OCI-LY3 (cell line): ENCODE results near the gene TNS3.
A peak's percentile ranks its signal among the peaks of the same experiment; 100 is the strongest.

Source experiments
- H2AFZ ChIP-seq: fragments of 200-600, 300-600 bp; shearing (Covaris generic); 2 replicates; pipeline ENCODE4 v1.6.0; 2014; ENCODE audit warnings: antibody characterized with exemption, low read depth, low read length
- H3K27ac ChIP-seq: fragments of 200-600, 300-600 bp; sonication (generic); 2 replicates; pipeline ENCODE4 v1.5.1; 2014; ENCODE audit warnings: mild to moderate bottlenecking, low read length, moderate library complexity, mixed read lengths
- H3K27me3 ChIP-seq: fragments of 200-600, 300-600 bp; sonication (generic); 2 replicates; pipeline ENCODE4 v1.6.1; 2014; ENCODE audit warnings: low read depth, low read length, mixed read lengths
- H3K36me3 ChIP-seq: fragments of 200-600, 300-600 bp; sonication (generic); replicated peaks from 2 replicates; pipeline ENCODE3; 2014; ENCODE audit warnings: low read depth, low read length, mixed read lengths
- H3K4me1 ChIP-seq: fragments of 300-600, 200-600 bp; sonication (generic); 2 replicates; pipeline ENCODE4 v1.6.1; 2014; ENCODE audit warnings: low read length, mixed read lengths
- H3K4me2 ChIP-seq: fragments of 200-600, 300-600 bp; sonication (generic); 2 replicates; pipeline ENCODE4 v1.6.1; 2014; ENCODE audit warnings: low read length, mixed read lengths
- H3K4me3 ChIP-seq: fragments of 300-600, 200-600 bp; sonication (generic); 2 replicates; pipeline ENCODE4 v1.5.1; 2014; ENCODE audit warnings: antibody characterized with exemption, mild to moderate bottlenecking, low read length, moderate library complexity
- H3K79me2 ChIP-seq: fragments of 300-600, 200-600 bp; shearing (Covaris generic); 2 replicates; pipeline ENCODE4 v1.6.1; 2014; ENCODE audit warnings: mild to moderate bottlenecking, low read length, mixed read lengths
- H3K9ac ChIP-seq: fragments of 300-600, 200-600 bp; shearing (Covaris generic); 2 replicates; pipeline ENCODE4 v1.6.0; 2014; ENCODE audit warnings: mild to moderate bottlenecking, low read length, moderate library complexity
- H3K9me3 ChIP-seq: fragments of 200-600, 300-600 bp; shearing (Covaris generic); 2 replicates; pipeline ENCODE4 v1.6.1; 2014; ENCODE audit warnings: low read length, mixed read lengths; ENCODE audit not compliant: insufficient read depth
- H4K20me1 ChIP-seq: fragments of 200-600, 300-600 bp; sonication (generic); 2 replicates; pipeline ENCODE4 v1.6.1; 2016; ENCODE audit warnings: low read length, mixed read lengths; ENCODE audit not compliant: insufficient read depth
- EZH2phosphoT487 ChIP-seq: fragments of 200-600 bp; shearing (Covaris generic); IDR thresholded peaks from 2 replicates; pipeline ENCODE4 v1.6.1; 2018; ENCODE audit warnings: antibody characterized with exemption, mixed run types, low read depth
- TF ChIP-seq, protein P1 (sequence below): fragments of 200-600, 300-600 bp; sonication (generic); IDR thresholded peaks from 2 replicates; pipeline ENCODE4 v1.5.1; 2014; ENCODE audit warnings: antibody characterized with exemption, low read length, low read depth

The TNS3 gene

DNA sequence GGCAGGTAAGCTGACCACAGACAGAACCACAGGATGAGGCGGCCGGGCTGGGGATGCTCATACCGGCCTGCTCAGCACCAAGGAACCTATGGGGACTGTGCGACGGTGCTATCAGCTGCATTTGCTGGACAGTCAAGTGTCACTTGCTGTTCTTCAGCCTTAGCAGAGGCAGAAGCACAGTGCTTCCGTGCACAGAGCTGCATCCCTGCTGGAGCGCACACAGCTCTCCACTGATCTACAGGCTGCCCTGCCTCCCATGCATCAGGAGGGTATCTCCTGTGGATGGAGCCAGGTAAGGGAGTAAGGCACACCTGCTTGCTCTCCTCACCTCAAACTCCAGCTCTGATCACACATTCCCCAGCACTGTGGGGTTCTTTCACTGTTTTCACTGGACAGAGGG lies 97.5 kb downstream of the TNS3 start:
- Histone ChIP-seq H3K4me2 (no peak overlapping the region), H3K9me3 (no peaks in the 10 kb centered on the region), H3K4me1 (peaks cover 33% of the 10 kb centered on the region), H4K20me1 (no peaks in the 10 kb centered on the region), H2AFZ (no peak overlapping the region), H3K27me3 (no peaks in the 10 kb centered on the region), H3K9ac (no peak overlapping the region), H3K4me3 (no peak overlapping the region), H3K27ac (no peak overlapping the region), H3K36me3 (no peaks in the 10 kb centered on the region), H3K79me2 (peaks cover 3% of the 10 kb centered on the region; the same call in 1 of the 2 replicates)
- no peak for TF ChIP-seq EZH2phosphoT487
- TF ChIP-seq, protein P1, sequence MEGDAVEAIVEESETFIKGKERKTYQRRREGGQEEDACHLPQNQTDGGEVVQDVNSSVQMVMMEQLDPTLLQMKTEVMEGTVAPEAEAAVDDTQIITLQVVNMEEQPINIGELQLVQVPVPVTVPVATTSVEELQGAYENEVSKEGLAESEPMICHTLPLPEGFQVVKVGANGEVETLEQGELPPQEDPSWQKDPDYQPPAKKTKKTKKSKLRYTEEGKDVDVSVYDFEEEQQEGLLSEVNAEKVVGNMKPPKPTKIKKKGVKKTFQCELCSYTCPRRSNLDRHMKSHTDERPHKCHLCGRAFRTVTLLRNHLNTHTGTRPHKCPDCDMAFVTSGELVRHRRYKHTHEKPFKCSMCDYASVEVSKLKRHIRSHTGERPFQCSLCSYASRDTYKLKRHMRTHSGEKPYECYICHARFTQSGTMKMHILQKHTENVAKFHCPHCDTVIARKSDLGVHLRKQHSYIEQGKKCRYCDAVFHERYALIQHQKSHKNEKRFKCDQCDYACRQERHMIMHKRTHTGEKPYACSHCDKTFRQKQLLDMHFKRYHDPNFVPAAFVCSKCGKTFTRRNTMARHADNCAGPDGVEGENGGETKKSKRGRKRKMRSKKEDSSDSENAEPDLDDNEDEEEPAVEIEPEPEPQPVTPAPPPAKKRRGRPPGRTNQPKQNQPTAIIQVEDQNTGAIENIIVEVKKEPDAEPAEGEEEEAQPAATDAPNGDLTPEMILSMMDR: no peak

DNA sequence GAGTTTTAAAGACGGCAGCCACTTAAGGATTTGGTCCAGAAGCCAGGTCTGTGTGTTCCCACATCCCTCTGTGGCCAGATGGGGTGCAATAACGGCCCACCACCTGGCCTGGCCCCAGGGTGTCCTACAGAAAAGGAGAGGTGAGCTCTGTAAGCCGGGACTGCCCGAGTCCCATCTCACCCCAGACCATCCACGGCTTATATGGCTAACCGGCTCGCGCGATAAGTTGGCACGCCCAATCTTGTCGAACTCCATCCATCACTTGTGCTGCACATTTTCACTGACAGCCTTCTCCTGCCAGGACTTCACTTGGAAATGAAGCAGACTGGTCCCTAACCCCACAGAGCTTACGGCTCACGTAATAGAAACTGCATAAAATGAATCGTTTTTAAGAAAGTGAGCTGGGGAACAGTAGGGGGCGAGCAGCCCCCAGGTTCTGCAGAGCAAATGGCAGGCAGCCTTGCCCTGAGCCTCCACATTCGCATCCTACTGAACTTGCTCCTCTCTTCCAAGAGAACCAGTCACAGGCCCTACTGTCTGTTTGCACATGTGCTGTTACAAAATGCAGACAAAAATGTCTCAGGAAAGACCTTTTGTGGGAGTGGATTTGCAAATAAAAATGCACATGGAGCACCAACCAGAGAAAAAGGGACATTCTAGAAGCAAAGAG lies 98.2 kb downstream of the TNS3 start:
- H2AFZ ChIP-seq: no peak overlapping the region
- H3K27me3 ChIP-seq: no peaks in the 10 kb centered on the region
- H3K9ac ChIP-seq: no peak overlapping the region
- no peaks in the 10 kb centered on the region for H3K9me3 ChIP-seq
- no peaks in the 10 kb centered on the region for H4K20me1 ChIP-seq
- H3K36me3 ChIP-seq: no peaks in the 10 kb centered on the region
- peaks cover 7% of the 10 kb centered on the region; the same call in 1 of the 2 replicates for H3K79me2 ChIP-seq
- H3K4me1 ChIP-seq: peaks cover 40% of the 10 kb centered on the region
- no peak overlapping the region for H3K27ac ChIP-seq
- no peak for TF ChIP-seq EZH2phosphoT487
- TF ChIP-seq, protein P1: peak; percentile 40
- H3K4me2 ChIP-seq: no peak overlapping the region
- no peak overlapping the region for H3K4me3 ChIP-seq

DNA sequence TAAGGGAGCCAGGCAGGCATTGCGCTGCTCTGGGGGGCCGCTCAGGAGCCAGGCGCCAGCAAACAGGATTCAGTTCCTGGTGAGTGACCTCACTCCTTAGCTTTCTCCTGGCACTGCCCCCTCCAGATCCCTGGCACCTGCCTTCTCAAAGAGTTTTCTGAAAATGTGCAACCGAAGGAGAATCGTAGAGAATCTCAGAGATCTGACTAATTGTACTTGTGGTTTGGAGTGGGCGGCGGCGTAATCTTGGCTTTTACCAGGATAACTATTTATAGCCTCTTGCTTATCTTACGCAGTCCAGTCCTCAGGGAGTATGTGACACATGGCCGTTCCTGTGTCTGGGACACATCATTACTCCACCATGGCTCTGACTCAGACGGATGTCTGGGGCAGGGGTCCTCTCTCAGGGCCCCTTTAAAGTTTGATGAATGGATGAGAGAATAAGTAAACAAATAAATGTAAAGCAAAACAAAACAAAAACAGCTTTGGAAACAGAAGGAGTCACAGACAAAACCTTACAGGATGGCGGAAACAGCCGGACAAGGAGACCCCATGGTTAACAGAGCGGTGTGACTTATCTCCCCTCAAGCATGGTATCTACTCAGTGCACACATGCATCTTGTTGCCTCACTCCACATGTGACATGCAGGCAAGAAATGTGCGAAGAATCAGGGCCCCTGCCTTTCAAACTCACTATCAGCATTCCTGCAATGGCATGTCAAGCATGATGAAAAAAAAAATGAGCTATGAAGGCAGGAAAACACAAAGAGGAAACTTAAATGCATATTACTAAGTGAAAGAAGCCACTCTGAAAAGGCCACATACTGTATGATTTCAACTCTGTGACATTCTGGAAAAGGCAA lies 99.7 kb downstream of the TNS3 start:
- Histone ChIP-seq H3K36me3 (no peaks in the 10 kb centered on the region), H3K9ac (peak overlapping the region; percentile 44; the same call in 1 of the 2 replicates), H3K4me1 (peaks cover 42% of the 10 kb centered on the region), H3K9me3 (no peaks in the 10 kb centered on the region), H3K4me2 (peak overlapping the region; percentile 95), H3K27ac (no peak overlapping the region), H3K79me2 (peaks cover 7% of the 10 kb centered on the region; the same call in 1 of the 2 replicates), H4K20me1 (no peaks in the 10 kb centered on the region), H2AFZ (no peak overlapping the region), H3K27me3 (no peaks in the 10 kb centered on the region), H3K4me3 (peak overlapping the region; percentile 77)
- TF ChIP-seq EZH2phosphoT487: no peak
- TF ChIP-seq, protein P1: no peak

DNA sequence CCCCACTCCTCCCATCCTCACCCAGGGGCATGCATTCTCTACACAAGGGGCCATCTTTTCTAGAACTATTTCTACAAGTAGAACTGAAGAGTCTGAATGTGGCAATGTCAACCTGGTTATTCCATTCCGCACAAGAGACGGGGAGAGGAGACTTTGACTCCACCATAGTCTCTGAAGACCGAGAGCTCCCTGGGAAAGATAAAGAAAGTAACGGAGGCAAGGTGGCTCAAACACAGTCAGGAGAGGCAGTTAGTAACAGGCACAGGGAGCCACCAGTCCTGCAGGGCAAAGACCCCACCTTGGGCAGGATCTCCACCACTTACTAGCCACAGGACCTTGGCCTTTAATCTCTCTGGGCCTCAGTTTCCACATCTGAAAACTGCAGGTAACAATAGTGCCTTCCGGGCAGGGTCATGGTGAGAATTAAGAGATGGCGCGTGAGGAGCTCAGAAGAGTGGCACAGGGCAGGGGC lies 100.3 kb downstream of the TNS3 start:
- no peaks in the 10 kb centered on the region for H3K9me3 ChIP-seq
- H3K4me2 ChIP-seq: peak overlapping the region; percentile 95
- no peaks in the 10 kb centered on the region for H4K20me1 ChIP-seq
- H3K79me2 ChIP-seq: peaks cover 7% of the 10 kb centered on the region; the same call in 1 of the 2 replicates
- H3K27me3 ChIP-seq: no peaks in the 10 kb centered on the region
- H3K36me3 ChIP-seq: no peaks in the 10 kb centered on the region
- no peak for TF ChIP-seq EZH2phosphoT487
- TF ChIP-seq, protein P1: no peak
- peak overlapping the region; percentile 77 for H3K4me3 ChIP-seq
- H3K4me1 ChIP-seq: peaks cover 42% of the 10 kb centered on the region
- H3K27ac ChIP-seq: peak overlapping the region; percentile 67
- H3K9ac ChIP-seq: peak overlapping the region; percentile 44
- H2AFZ ChIP-seq: no peak overlapping the region
